ENCODE measurements around the gene FBRS. TPM values are rescaled to one million over a fixed set of nuclear protein-coding genes. Genes with fewer than 3 reads are reported as not detected.
A peak's percentile ranks its signal among the peaks of the same experiment; 100 is the strongest.

FBRS gene
- total and polyA plus RNA-seq, 2 of the 8 experiments (the other 6 are each of a cell fraction or from before 2014, with no cell fraction given): 2.4 to 13.9 TPM

DNA sequence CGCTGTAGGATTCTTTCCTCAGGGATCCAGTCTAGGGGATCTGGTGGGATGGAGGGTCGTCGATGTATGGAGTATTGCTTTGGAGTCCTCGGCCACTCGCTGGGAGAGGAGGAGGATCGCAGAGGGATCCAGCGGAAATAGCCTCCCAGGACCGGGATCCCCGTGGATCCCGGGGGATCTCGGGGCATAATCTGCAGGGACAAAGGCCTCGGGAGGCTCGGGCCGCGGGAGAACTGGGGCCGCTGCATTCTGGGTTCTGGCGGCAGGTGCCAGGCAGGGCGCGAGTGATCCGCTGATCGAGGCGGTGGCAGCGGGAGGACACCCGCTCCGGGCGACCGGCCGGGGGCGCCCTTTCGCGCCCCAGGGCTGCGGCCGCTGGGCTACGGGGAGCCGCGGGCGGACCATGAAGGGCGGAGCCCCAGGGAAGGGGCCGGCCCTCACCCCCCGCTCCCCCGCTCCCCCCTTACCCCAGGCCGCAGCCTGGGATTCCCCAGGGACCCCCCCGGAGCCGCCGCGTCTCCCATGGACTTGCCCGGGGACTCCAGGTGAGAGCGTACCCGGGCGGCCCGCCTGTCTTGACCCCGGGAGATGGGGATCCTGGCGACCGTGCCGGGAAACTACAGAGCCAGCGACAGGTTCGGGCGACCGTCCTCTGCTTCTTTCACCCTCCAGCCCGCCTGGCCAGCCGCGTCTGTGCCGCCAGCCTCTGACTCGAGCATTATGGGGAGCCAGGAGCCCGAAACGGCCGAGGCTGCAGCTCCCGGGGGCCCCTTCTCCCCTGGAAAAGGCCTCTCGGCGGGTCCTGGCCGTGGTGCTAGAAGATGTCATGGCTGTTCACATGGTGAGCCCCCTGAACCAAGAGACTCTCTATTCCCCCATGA, 6.9 kb upstream of the FBRS start (continued):
- TF ChIP-seq NRF1 (IDR thresholded peaks at IDR 0.05; ENCODE audit: low read depth, low read length) (no peak), MAX (IDR thresholded peaks at IDR 0.05) (0 out of 2 replicates have a peak, but pooled peaks have one; percentile 37), SUZ12 (IDR thresholded peaks at IDR 0.05; ENCODE audit: low read length) (no peak; the same call in 1 of the 2 replicates)
